ENCODE measurements around the gene AQR. TPM values are rescaled to one million over a fixed set of nuclear protein-coding genes. Genes with fewer than 3 reads are reported as not detected.
"Not testable (repeated sequence)": the region's sequence is repeated elsewhere in the genome, so short reads cannot be mapped to it uniquely, and the experiment has no call there.

AQR gene
- total RNA-seq, 2 donors from 2014 or later: 35.7 to 40.9 TPM

- ATAC-seq, H3K27ac Mint-ChIP-seq, H3K9me3 Mint-ChIP-seq: not testable (repeated sequence)
These were observed 156.6 kb downstream of the AQR start for GRCh38 chr15:34812868-34813365.

GRCh38 chr15:34812369-34812768 is 157.2 kb downstream of the AQR start:
- Mint-ChIP-seq H3K36me3 (no peaks in the 10 kb centered on the region), H3K27ac (no peak overlapping the region), H3K9me3 (no peaks in the 10 kb centered on the region)
- no peak for ATAC-seq
- DNase-seq (ENCODE audit: low spot score in 2 of 2): no peak

More at GRCh38 chr15:34812868-34813365, 156.6 kb downstream of the AQR start:
- DNase-seq (ENCODE audit: low spot score in 2 of 2); H3K36me3 Mint-ChIP-seq: not testable (repeated sequence)

DNA sequence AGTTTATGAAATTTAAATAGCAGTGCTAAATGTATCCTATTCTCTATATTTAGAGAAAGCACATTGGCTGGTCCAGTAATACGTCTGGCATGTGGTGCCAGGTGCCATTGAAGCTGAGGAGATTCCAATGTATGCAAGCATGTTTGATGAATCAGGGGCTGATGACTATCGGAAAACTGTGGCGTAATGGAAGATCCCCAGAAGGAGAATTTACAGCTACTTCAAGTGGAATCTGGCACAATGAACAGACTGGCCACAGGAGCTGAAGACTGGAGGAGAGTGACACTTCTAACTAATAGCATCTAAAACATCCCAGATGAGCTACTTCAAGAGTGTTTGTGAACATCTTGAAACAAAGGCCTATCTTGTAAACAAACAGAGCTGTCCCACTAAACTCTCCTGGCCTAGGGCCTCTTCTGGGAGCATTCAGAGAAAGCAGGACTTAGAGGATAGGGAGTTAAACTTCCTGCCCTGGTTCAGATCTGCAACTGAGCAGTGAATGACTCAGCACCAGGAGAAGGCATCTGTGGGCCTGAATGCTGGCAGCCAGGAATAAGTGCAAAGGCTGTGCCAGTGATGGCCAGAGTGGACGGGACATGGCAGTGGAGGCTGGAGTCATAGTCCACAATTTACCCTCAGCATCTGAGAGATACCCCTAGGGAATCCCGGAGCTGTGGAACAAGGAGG is 159.0 kb downstream of the AQR start:
- no peak for ATAC-seq
- DNase-seq (ENCODE audit: low spot score in 2 of 2): no peak
- Mint-ChIP-seq H3K9me3 (peaks cover 0 to 3% of the 10 kb centered on the region in 2 donors), H3K36me3 (no peaks in the 10 kb centered on the region), H3K27ac (no peak overlapping the region)

- DNase-seq (ENCODE audit: low spot score in 2 of 2) (no peak), ATAC-seq (no peak)
- Mint-ChIP-seq H3K36me3 (no peaks in the 10 kb centered on the region), H3K27ac (no peak overlapping the region), H3K9me3 (peaks cover 0 to 3% of the 10 kb centered on the region in 2 donors)
These were observed 160.4 kb downstream of the AQR start for GRCh38 chr15:34809186-34809585.

DNA sequence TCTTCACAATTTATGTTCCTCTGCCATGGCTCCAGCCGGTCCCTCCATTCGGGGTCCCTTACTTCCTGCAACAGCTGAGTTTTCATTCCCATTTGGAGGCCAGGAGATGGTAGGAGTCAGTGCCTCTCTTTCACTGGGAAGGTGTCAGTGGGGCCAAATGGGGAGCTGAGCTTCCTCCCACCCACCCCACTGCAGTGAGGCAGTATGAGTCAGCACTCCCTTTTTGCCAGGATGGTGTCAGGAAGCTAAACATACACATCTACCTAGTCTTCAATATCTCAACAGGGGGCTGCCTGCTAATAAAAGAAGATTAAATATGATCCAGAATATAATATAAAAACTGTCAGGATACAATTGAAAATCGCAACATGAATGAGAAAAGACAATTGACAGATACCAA is 161.5 kb downstream of the AQR start:
- DNase-seq (ENCODE audit: low spot score in 2 of 2): no peak
- no peaks in the 10 kb centered on the region for H3K36me3 Mint-ChIP-seq
- no peak overlapping the region for H3K27ac Mint-ChIP-seq
- ATAC-seq: no peak
- peaks cover 0 to 3% of the 10 kb centered on the region in 2 donors for H3K9me3 Mint-ChIP-seq

- not testable (repeated sequence) for H3K9me3 Mint-ChIP-seq, ATAC-seq
These were observed 162.3 kb downstream of the AQR start for GRCh38 chr15:34807241-34807640.

GRCh38 chr15:34804776-34805175 is 164.8 kb downstream of the AQR start:
- H3K36me3 Mint-ChIP-seq: no peaks in the 10 kb centered on the region
- no peak overlapping the region for H3K27ac Mint-ChIP-seq
- ATAC-seq (no peak), DNase-seq (ENCODE audit: low spot score in 2 of 2) (no peak)
- peaks cover 0 to 3% of the 10 kb centered on the region in 2 donors for H3K9me3 Mint-ChIP-seq

More at GRCh38 chr15:34807241-34807640, 162.3 kb downstream of the AQR start:
- not testable (repeated sequence) for DNase-seq (ENCODE audit: low spot score in 2 of 2); H3K36me3 Mint-ChIP-seq; H3K27ac Mint-ChIP-seq

- ATAC-seq (peak in 1 of 2 donors; percentile 20), DNase-seq (ENCODE audit: low spot score in 2 of 2) (no peak)
- no peaks in the 10 kb centered on the region for H3K36me3 Mint-ChIP-seq
- H3K9me3 Mint-ChIP-seq: peaks cover 0 to 3% of the 10 kb centered on the region in 2 donors
- no peak overlapping the region for H3K27ac Mint-ChIP-seq
These were observed 165.4 kb downstream of the AQR start for GRCh38 chr15:34804113-34804512.

GRCh38 chr15:34802803-34803750 is 166.5 kb downstream of the AQR start:
- DNase-seq (ENCODE audit: low spot score in 2 of 2): no peak
- Mint-ChIP-seq H3K36me3 (no peaks in the 10 kb centered on the region), H3K9me3 (peaks cover 0 to 3% of the 10 kb centered on the region in 2 donors), H3K27ac (no peak overlapping the region)
- no peak for ATAC-seq

- no peak for ATAC-seq
- no peaks in the 10 kb centered on the region for H3K36me3 Mint-ChIP-seq
- no peak for DNase-seq (ENCODE audit: low spot score in 2 of 2)
- peaks cover 0 to 3% of the 10 kb centered on the region in 2 donors for H3K9me3 Mint-ChIP-seq
- H3K27ac Mint-ChIP-seq: no peak overlapping the region
These were observed 167.2 kb downstream of the AQR start for GRCh38 chr15:34802371-34802770.

Other genes starting within 250 kb of the AQR start
- not detected for gene GJD2, start 214.7 kb downstream of the AQR start, total RNA-seq
- not detected for gene ACTC1, start 174.2 kb downstream of the AQR start, total RNA-seq
- gene ZNF770, start 18.5 kb upstream of the AQR start, total RNA-seq: 10 to 100 TPM; 25.2 to 53.0 TPM
- gene NANOGP8, start 115.6 kb upstream of the AQR start, total RNA-seq: not detected

Data from activated naive CD4-positive, alpha-beta T cell treated with anti-CD3 and anti-CD28 coated beads, Interleukin-2, amount 50 U/mL, for 72 hours (primary cell).